GM19023 (cell line): ENCODE measurements around the gene STS.

ENCODE experiments used
- ATAC-seq: cut with Tn5 transposase; IDR thresholded peaks from one replicate; pipeline ENCODE4 v1.9.1; 2021; ENCODE audit warnings: mild to moderate bottlenecking, moderate library complexity; ENCODE audit not compliant: unreplicated experiment

Gene STS

DNA sequence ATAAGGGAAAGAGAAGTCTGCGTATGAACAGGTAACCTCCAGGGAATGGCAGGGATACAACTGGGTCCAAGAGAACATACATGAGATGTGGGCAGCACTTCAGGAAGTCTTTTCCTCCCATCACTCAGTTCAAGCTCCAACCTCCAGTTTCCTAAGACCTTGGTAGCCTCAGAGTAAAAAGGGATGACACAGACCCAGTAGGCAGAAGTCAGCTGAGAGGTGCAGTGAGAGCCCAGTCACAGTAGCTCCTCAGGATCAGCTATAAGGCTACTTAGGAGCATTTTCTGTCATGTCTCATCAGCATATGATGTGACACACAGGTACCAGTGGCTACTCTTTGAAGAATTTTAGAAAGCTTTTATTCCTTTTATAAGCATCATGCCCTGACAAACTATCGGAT is 12.5 kb upstream of the STS start:
- ATAC-seq: no peak

DNA sequence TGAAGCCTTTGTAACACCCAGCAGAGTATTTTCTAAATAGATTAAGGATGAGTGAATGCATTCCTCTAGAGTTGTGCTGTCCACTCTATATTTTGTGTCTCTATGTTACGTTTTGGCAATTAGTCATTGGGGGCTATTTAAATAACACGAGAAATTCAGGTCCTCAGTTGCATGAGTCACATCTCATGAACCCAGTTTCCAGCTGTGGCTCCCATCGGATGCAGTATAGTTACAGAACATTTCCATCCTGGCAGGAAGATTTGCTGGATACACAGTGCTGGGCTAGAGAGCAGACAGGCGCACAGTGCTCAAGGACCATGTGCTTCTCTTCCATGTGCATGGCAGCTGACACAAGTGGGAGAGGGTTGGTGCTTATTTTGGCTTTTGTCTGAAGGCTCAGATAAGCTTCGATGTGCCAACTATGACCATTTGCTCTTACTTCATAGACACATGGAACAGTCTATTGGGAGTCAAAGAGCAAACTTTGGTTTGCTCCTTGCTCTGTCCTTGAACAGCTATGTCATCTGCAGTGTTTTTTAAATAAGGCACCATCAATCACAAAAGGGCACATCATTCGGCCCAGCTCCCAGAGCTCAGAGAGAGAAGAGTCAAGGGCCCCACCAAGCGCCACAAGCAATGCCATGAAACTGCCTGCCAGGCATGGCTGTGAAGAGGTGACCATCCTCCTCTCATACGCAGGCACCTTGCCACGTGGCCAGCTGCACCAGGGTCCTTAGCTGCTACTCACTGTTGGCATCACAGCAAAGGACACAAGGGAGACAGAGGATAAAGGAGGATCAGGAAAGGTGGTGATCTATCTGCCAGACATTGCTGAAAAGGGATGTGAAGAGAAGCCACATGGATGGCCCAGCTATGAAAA is 8.1 kb upstream of the STS start:
- no peak for ATAC-seq

DNA sequence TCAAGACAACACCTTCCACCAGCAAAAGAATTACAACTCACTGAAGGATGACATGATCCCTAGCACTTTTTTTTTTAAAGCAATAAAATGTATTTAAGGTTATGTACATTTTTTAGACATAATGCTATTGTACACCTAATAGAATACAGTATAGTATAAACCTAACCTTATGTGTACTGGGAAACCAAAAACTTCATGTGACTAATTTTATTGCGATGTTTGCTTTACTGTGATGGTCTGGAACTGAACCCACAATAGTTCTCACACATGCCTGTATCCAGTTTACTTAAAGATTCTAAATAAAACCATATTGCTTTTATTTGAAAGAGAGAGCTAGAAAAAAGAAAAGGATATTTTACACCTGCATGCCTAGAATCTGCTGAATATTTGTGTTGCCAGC is 4.4 kb upstream of the STS start:
- no peak for ATAC-seq

DNA sequence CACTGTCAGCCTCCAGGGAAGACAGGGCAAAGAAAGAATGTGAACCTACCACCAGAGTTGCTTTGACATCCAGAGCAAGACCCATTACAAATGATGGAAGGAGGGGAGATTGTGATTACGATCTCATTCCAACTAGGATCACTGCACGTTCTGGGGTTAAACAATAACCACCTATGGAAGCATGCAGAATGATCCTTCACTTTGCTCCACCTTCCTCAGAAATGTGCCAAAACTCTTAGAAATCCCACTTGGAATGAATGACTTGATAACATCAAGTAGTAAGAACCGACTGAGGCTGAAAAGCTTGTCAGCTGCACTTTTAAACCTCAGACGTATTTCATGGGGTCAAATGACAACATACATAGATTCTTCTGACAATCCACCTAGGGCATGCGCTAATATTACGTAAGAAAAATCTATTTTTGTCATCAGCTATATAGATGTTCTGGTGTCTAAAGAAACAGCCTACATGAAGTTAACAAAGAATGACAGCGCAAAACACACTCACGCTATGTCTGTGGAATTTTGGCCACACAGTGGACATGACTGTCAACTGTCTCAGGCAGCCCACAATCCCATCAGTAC is 3.5 kb upstream of the STS start:
- no peak for ATAC-seq

DNA sequence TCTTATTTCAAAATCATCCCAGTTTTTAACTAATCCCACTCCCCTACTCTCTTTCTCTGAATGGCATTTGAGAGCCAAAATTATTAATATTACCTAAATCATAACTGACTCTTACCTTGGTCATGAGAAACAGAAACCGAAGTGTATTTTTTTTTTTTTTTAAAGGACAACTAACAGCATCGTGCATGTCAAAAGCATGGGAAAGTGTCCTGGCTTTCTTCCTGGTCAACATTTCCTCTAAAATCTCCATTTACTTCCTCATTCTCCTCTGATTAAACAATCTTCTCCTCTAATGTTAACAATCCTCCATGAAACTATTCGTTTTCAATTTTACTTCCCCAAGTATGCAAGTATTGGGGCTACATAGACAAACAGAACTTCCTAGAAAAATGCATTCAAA is 2.1 kb upstream of the STS start:
- no peak for ATAC-seq

DNA sequence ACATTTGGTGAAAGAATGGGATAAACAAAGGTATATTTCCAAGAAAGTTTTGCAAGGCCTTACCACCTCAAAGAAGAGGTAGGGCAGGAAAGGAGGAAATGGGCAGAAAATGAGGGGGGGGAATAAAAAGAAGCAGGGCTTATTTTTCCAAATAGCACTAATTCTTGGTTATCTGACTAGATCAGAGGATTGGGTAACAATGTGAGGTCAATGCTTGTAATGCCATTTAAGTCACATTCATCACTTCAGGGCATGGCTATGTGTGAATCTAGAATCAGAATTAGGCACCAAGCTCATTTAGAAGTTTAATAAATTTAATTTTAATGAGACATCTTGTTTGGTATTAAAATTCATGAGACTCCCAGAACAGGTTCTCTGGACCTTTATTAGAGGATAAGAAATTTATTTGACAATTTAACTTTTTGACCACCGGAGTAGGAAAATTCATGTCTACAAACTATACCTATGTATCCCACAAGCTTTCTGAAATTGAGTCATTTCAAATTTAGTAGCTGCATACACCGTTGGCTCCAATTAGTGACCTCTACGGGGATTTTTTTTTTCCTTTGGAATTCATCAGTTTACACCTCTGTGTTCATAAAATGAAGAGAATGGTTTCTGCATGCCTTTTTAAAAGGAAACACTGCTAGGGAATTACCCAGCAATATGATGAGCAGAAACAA is 1.4 kb upstream of the STS start:
- ATAC-seq: no peak

DNA sequence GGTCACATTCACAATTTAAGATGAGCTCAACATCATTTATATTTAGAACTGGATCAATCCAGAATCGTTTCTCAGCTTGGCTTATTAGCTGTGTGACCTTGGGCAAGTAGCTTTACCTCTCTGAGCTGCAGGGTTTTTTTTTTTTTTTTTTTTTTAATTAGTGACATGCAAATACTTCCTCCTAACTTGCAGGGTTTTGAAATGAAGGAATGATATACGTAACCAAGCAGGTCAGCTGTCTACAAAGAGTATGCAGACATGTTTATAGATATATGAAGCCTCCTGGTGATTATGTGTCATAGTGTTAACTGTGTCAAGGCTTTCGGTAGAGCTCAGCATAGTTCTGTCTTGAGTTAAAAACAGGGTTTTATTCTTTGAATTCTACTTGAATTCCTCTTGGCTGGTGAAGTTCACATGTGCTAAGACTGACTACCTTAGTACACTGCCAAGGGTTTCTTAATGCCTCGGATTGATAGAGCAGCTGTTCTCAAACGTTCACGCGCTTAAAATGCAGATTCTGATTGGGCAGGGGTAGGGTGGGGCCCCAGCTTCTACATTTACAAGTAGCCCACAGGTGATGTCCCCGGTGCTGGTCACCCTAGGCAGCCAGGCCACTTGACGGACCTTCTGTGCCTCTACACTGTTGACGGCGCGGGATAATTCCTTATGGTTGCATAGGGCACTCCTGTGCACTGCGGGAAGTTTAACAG is 654 bp upstream of the STS start:
- ATAC-seq: peak; percentile 10

DNA sequence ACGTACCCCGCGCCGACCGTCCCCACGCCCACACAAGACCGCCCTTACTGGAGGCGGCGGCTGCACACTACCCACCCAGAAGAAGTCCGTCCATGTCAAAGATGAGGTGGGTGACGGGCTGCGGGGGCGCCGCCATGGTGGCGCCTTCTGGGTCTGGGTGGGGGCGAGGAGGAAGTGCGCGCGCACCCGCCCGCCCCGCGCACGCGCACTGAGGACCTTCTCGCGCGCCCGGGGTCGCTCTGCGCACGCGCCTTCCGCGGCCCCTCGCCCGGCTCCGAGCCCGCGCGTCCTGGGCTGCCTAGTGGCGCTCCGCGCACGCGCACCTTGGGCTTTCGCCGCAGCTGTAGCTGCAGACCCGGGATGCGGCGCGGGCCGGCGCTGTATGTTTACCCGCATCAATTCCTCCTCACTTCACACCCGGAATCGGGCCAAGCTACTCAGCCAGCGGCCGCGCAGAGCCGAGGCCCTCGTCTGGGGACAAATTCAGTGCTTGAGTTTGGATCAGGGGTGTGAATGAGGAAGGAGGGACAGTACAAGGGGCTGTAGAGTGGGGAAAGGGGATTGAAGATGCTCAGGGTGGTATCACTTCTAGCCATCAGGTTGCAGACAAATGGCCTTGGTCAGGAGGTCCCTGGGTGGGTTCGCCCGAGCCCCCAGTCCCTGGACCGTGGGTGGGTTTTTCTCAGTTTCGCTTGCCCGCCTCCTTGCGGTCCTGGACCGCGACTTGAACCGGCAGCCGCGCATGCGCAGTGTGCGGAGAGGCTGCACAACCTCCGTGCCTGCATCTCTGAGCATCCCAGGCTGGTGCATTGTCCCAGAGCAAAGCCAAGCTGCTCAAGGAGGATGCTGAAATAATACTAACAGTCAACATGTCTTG is 704 bp downstream of the STS start, which contains the start of gene PUDP:
Gene PUDP, minus strand, starts transcription at position 176 of the 877 bp plus-strand sequence. Its CDS starts 40 bp downstream, at position 136.
- peak; percentile 80 for ATAC-seq

DNA sequence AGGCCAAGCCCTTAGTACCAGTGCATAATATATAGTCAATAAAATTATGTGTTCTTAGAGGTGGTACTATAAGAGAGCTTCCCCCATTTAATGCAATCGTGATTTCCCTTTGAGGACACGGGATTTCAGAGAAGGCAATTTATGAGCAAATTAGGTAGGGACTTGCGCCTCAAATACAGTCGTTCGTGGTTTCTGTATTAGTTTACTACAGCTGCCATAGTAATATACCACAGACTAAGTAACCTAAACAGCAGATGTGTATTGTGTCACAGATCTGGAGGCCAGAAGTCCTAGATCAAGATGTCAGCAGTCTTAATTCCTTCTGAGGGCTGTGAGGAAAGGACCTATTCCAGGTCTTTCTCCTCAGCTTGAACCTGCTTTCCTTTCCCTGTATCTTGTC is 1.9 kb downstream of the STS start:
- no peak for ATAC-seq

DNA sequence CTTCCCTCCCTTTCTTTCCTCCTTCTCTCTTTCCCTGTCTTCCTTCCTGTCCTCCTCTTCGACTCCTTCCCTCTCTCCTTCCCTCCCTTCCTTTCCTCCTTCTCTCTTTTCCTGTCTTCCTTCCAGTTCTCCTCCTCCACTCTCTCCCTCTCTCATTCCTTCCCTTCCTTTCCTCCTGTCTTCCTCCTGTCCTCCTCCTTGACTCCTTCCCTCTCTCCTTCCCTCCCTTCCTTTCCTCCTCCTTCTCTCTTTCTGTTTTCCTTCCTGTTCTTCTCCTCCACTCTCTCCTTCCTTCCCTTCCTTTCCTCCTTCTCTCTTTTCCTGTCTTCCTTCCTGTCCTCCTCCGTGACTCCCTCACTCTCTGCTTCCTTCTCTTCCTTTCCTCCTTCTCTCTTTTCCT is 5.7 kb downstream of the STS start:
- ATAC-seq: no peak

DNA sequence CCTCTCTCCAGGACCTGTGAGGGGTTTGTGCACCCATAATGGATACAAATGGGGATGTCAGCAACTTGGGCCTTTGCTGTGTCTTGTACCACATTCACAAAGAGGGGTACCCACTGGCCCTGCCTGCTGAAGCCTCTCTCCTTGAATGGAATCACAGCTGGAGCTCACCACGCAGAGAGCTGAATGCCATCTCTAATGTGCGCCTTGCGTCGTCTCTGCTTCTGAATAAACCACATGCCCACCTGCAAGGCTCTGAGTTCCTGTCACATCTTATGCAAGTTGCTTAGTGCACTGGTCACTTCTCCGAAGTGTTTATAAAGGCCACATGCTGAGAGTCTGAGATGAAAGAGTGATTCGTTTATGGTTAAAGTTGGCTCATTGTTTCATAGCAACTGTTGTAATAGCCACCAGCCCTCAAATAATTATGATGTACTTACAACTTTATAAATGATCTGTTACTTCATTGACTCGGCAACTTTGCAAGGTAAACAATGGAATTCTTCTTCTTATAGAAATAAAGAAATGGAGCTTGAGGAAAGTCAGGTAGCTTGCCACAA is 6.6 kb downstream of the STS start:
- no peak for ATAC-seq

DNA sequence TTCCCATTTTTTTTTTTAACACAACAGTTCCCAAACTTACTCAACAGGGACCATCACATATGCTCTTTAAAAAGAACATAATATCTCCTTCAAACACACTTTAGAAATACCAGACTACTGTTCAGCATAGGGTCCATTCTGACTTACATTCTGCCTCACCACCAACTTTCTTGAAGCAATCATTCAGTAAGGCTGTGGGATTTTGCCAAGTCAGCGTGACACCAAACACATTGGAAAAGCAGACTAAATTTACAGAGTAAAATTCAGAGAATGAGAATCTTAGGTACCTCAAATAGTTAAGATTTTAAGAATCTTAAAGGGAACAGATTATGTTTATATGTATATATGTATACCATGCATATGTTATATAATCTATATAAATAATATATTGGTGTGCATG is 7.7 kb downstream of the STS start:
- ATAC-seq: no peak

DNA sequence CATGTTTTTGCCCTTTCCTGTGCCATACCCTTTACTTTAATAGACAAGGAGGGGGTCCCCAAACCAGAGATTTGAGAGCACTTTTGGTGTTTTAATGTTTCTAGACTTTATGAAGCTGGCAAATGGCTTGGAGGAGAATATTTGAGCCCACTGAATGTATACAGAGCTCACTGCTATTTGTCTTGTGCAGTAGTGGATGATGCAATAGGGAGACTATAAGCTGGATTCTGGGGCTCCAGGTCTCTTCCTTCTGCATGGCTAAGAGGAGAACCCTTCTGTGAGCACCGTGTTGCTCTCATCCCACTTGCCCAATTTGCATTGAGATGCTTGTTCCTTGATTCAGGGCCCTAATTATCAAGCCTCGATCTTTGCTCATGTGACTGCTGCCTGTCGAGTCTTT is 9.4 kb downstream of the STS start:
- no peak for ATAC-seq

DNA sequence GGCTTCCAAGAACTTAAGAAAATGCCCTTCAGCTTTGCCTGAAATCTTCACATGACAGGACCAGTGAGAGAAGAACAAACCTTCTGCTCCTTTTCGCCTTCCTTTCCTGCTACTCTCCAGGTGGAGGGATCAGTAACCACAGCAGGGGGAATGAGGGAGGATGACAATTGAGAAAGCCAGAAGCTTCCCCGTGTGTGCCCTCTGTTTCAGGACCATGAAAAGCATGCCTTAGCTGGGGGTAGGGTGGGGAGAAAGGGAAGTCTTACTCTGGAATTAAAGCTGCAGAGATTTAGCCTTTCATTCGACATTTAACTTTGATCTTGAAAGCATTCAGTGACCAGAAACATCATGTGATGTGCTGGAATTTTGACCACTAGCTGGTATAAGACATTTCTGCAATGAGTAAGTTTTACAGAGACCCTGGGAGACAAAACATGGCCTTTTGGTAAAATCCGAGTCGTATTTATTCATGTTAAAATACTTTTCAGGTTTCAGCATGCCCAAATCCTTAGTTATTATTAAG is 11.0 kb downstream of the STS start:
- no peak for ATAC-seq

DNA sequence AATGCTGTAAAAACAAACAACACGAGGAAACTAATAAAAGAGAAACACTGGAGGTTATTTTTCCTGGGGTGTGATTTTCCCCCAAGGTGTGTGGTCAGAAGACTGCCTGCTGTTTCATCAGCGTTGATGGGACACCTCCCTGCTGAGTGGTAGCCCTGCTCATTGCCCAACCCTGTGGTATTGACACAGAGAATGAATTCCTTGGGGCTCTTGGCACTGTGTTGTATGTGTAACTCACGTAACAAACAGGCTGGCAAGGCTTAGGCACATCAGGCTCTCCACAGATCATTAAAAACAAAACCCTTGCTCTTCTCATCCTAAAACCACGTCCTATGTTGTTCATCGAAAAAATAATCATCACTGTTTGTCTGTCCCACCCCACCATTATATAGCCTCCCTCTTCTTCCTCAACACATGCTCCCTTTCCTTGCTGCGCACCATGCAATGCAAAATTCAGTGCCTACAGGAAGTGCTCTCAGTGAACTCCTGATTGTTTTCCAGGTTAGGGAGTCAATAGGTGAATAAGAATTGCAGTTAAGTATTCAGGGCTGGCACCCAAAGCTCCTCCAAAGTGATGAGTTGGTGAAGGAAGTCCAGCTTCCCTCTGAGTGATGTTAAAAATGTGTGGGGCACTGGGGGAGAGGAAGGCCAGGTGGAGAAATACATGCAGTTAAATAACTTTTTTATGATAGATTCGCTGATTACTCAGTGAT is 11.8 kb downstream of the STS start:
- no peak for ATAC-seq

DNA sequence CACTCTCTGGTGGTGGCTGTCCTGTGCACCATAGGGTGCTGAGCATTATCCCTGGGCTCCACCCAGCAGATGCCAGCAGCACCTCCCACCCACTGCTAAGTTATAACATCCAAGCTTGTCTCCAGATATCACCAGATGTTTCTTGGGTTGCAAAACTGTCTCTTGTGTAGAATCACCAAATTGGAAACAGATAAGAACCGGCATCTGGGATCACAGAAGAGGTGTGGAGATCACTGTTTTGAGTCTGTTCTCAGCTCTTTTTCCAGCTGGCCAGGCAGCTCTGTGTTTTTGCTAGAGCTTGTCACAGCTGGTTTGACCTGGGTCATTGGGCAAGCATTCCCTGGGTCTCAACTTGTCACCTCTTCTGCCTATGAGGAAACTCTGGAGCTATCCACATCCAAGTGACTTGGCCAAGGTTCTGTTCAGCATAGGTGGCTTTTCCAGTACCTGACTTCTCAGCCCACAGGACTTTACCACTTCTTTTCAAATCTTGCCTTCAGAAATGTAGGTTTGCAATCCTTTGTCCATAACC is 15.7 kb downstream of the STS start:
- no peak for ATAC-seq

DNA sequence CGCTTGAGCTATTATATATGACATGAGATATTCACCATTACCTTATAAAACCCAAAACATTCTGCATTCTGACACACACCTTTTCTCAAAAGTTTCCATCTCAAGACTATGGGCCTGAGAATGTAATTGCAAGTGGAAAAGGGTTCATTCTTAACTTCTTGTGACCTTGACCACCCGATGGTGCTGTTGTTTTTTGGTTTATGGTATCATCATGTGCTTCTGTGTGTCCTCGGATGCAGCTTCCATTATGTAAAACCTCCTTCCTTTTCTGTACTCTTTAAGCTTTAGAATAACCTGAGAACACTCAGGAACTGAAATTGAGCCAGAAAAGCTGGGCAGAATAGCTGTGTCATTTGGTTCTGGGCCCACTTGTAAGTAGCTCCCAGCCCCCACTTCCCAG is 16.7 kb downstream of the STS start:
- no peak for ATAC-seq

DNA sequence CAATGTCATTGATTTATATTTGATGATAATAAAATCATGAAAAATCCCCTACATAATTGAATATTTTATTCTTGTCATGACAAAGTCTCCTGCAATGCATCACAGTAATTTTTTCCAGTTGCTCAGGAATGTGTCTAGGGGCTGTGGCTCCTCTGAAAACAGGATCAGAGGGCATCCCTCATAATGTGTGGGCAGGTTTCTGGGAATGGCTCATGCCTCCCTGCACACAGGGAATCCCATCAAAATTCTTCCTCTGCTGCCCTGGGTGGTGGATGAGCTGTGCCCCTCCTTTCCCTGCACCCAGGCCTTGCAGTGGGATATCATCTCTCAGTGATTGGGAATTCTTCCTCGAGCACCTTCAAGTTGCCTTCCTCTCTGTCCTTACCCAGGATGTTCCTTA is 20.9 kb downstream of the STS start:
- no peak for ATAC-seq

DNA sequence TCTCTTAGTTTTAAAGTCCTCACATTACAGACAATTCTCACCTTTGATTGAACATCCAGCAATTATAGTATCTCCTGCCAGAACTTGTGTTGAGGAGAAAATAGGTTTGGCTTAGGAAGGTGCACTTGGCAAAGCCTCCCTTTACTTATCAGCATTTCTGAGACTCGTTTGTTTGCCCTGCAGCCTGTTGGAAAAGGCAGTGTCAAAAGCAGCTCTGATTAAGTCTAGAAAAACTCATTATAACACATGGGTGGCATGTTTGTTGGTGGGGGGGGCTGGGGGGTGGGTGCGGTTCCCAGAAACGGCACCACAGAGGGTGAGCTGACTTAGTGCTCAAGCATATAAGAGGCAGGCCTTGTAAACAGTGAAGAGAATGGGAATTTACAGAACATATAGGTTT is 22.1 kb downstream of the STS start:
- ATAC-seq: no peak
